DOHH2 (cell line): ENCODE results near the gene DDX1.

ENCODE experiments used
- H3F3A ChIP-seq: fragments of 200-600 bp; sonication (generic), shearing (Covaris generic); 2 replicates; pipeline ENCODE4 v1.6.0; 2016; ENCODE audit warnings: antibody characterized with exemption, mild to moderate bottlenecking; ENCODE audit not compliant: control insufficient read depth, insufficient read depth
- H3K27ac ChIP-seq: fragments of 200-600 bp; sonication (generic); 2 replicates; pipeline ENCODE4 v1.5.1; 2014; ENCODE audit warnings: low read depth, mild to moderate bottlenecking, low read length, moderate library complexity
- H3K27me3 ChIP-seq: fragments of 200-600 bp; sonication (generic); 2 replicates; pipeline ENCODE4 v1.6.1; 2014; ENCODE audit warnings: mild to moderate bottlenecking, low read length, mixed read lengths; ENCODE audit not compliant: control insufficient read depth
- H3K36me3 ChIP-seq: fragments of 200-600 bp; sonication (generic); 2 replicates; pipeline ENCODE4 v1.6.1; 2014; ENCODE audit warnings: mild to moderate bottlenecking, low read length, moderate library complexity, mixed read lengths; ENCODE audit not compliant: control insufficient read depth
- H3K4me1 ChIP-seq: fragments of 200-600 bp; sonication (generic); 2 replicates; pipeline ENCODE4 v1.6.1; 2014; ENCODE audit warnings: mild to moderate bottlenecking, low read length, mixed read lengths; ENCODE audit not compliant: control insufficient read depth
- H3K4me2 ChIP-seq: fragments of 200-600 bp; sonication (generic); 2 replicates; pipeline ENCODE4 v1.6.0; 2014; ENCODE audit warnings: mild to moderate bottlenecking, low read length, moderate library complexity
- H3K4me3 ChIP-seq: fragments of 200-600 bp; sonication (generic); 2 replicates; pipeline ENCODE4 v1.5.1; 2014; ENCODE audit warnings: mild to moderate bottlenecking, low read length, mixed read lengths
- H3K79me2 ChIP-seq: fragments of 200-600 bp; sonication (generic); 2 replicates; pipeline ENCODE4 v1.6.1; 2014; ENCODE audit warnings: mild to moderate bottlenecking, low read length, mixed read lengths; ENCODE audit not compliant: control insufficient read depth
- H3K9me2 ChIP-seq: fragments of 200-600 bp; sonication (generic); replicated peaks from 2 replicates; pipeline ENCODE4 v1.6.1; 2014; ENCODE audit warnings: mild to moderate bottlenecking, low read length, mixed read lengths; ENCODE audit not compliant: control insufficient read depth
- H3K9me3 ChIP-seq: fragments of 200-600 bp; sonication (generic); 2 replicates; pipeline ENCODE4 v1.6.1; 2014; ENCODE audit warnings: antibody characterized with exemption, low read length, mixed read lengths; ENCODE audit not compliant: control insufficient read depth, insufficient read depth
- H4K20me1 ChIP-seq: fragments of 200-600 bp; sonication (generic); 2 replicates; pipeline ENCODE4 v1.6.0; 2014; ENCODE audit warnings: low read depth, mild to moderate bottlenecking, antibody characterized with exemption, low read length, moderate library complexity; ENCODE audit not compliant: control insufficient read depth, insufficient read depth
- CTCF ChIP-seq: fragments of 200-600 bp; sonication (generic); IDR thresholded peaks from one replicate; pipeline ENCODE4 v1.5.1; 2014; ENCODE audit warnings: antibody characterized with exemption, mild to moderate bottlenecking, low read depth, low read length; ENCODE audit not compliant: poor library complexity, severe bottlenecking
- EZH2phosphoT487 ChIP-seq: fragments of 200-600 bp; sonication (generic); IDR thresholded peaks from 2 replicates; pipeline ENCODE4 v1.6.1; 2017; ENCODE audit warnings: borderline replicate concordance, mild to moderate bottlenecking, antibody characterized with exemption, low read length, moderate library complexity, mixed read lengths

The DDX1 gene

DNA sequence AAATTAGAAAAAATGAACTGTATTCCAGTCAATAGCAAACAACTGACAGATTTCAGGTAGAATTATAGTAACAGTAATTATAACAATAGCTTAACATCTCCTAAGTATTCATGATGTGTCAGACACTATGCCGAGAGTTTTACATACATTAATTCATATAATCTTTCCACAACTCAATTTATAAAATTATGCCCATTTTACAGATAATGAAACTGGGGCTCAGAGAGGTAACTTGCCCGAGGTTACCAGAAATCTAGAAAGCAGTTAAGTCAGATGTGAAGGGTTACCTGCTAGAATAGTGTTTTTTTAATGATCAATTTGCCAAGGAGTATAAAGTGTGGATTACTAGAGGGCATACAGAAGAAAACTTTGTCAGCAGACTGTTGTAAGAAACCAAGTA, 42.7 kb upstream of the DDX1 start:
- no peak overlapping the region for H3K4me2 ChIP-seq
- H3K36me3 ChIP-seq: peaks cover 4% of the 10 kb centered on the region; the same call in 1 of the 2 replicates
- H3K79me2 ChIP-seq: no peaks in the 10 kb centered on the region
- H3K27ac ChIP-seq: no peak overlapping the region
- TF ChIP-seq CTCF (no peak), EZH2phosphoT487 (no peak)
- H3K4me3 ChIP-seq: no peak overlapping the region
- H3K4me1 ChIP-seq: no peaks in the 10 kb centered on the region
- H3K27me3 ChIP-seq: no peaks in the 10 kb centered on the region
- H4K20me1 ChIP-seq: no peaks in the 10 kb centered on the region
- no peaks in the 10 kb centered on the region for H3F3A ChIP-seq
- H3K9me2 ChIP-seq: no peaks in the 10 kb centered on the region
- no peaks in the 10 kb centered on the region for H3K9me3 ChIP-seq

- no peaks in the 10 kb centered on the region for H3K9me2 ChIP-seq
- H3K9me3 ChIP-seq: no peaks in the 10 kb centered on the region
- H3K27ac ChIP-seq: no peak overlapping the region
- TF ChIP-seq EZH2phosphoT487 (no peak), CTCF (no peak)
- H3F3A ChIP-seq: no peaks in the 10 kb centered on the region
- no peak overlapping the region for H3K4me3 ChIP-seq
- H3K79me2 ChIP-seq: peaks cover 7% of the 10 kb centered on the region
- H3K36me3 ChIP-seq: peaks cover 4% of the 10 kb centered on the region; the same call in 1 of the 2 replicates
- H3K4me2 ChIP-seq: no peak overlapping the region
- H4K20me1 ChIP-seq: no peaks in the 10 kb centered on the region
- peaks cover 3% of the 10 kb centered on the region; the same call in 1 of the 2 replicates for H3K4me1 ChIP-seq
- no peaks in the 10 kb centered on the region for H3K27me3 ChIP-seq
Observed at GRCh38 chr2:15553519-15553918, 38.1 kb upstream of the DDX1 start.

DNA sequence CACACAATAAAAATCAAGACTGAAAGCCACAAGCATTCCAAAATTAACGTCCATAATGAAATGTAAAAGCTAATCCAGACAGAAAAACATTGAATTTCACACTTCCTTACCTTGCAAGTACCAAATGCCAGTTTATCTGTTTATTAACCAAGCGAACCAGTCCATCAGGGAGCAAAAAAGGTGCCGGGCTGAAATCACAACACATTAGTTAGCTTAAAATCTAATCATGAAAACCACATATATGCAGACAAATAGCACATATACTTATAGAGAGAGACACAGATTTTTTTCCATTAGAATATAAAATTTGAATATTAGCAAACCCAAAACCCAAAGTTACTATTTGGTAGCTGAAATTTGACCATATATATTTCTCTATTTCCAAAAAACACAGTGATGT, 37.7 kb upstream of the DDX1 start:
- no peak for TF ChIP-seq EZH2phosphoT487
- TF ChIP-seq CTCF: no peak
- H3K9me3 ChIP-seq: no peaks in the 10 kb centered on the region
- peaks cover 10% of the 10 kb centered on the region for H3K79me2 ChIP-seq
- H3K4me3 ChIP-seq: no peak overlapping the region
- H3K27ac ChIP-seq: no peak overlapping the region
- peaks cover 4% of the 10 kb centered on the region; the same call in 1 of the 2 replicates for H3K36me3 ChIP-seq
- no peaks in the 10 kb centered on the region for H3K9me2 ChIP-seq
- no peaks in the 10 kb centered on the region for H3K27me3 ChIP-seq
- H3K4me2 ChIP-seq: no peak overlapping the region
- no peaks in the 10 kb centered on the region for H4K20me1 ChIP-seq
- H3K4me1 ChIP-seq: peaks cover 3% of the 10 kb centered on the region; the same call in 1 of the 2 replicates
- no peaks in the 10 kb centered on the region for H3F3A ChIP-seq
